ENCODE data around the gene IRGC.
A peak's percentile ranks its signal among the peaks of the same experiment; 100 is the strongest.
"Not testable (repeated sequence)": the region's sequence is repeated elsewhere in the genome, so short reads cannot be mapped to it uniquely, and the experiment has no call there.

The IRGC gene

GRCh38 chr19:43755256-43755801, 39.5 kb downstream of the IRGC start:
- peak; percentile 92 for DNase-seq

GRCh38 chr19:43759515-43759914, 43.6 kb downstream of the IRGC start:
- no peak for DNase-seq

- no peak for DNase-seq
Observed at GRCh38 chr19:43760941-43761340, 45.1 kb downstream of the IRGC start.

GRCh38 chr19:43762814-43763213, 46.9 kb downstream of the IRGC start:
- DNase-seq, result no peak

GRCh38 chr19:43763473-43763939, 47.6 kb downstream of the IRGC start:
- no peak for DNase-seq

GRCh38 chr19:43764684-43765083, 48.8 kb downstream of the IRGC start:
- DNase-seq, result not testable (repeated sequence)

- DNase-seq, result no peak
Observed at GRCh38 chr19:43765109-43765876, 49.4 kb downstream of the IRGC start.

- no peak for DNase-seq
Observed at GRCh38 chr19:43766755-43767043, 50.8 kb downstream of the IRGC start.

GRCh38 chr19:43767316-43767715, 51.4 kb downstream of the IRGC start:
- DNase-seq, result no peak

GRCh38 chr19:43767818-43768217, 51.9 kb downstream of the IRGC start:
- DNase-seq, result no peak

GRCh38 chr19:43768273-43769050, 52.6 kb downstream of the IRGC start:
- DNase-seq, result no peak

- DNase-seq, result no peak
Observed at GRCh38 chr19:43769256-43769655, 53.4 kb downstream of the IRGC start.
